ENCODE data around the gene TOX2. TPM values are rescaled to one million over a fixed set of nuclear protein-coding genes. Genes with fewer than 3 reads are reported as not detected.

The TOX2 gene
- total RNA-seq, 1 experiment from 2014 or later: 117 TPM

- peak; percentile 84 for DNase-seq (ENCODE audit: low spot score)
- no peaks in the 10 kb centered on the region for H3K9me3 ChIP-seq (ENCODE audit: low read depth, low read length, poor library complexity, severe bottlenecking)
- ChIA-PET CTCF (no interaction called here), POLR2A (ENCODE audit: low non-redundant PET) (no interaction called here)
- intact Hi-C loops (cut with micrococcal nuclease; ENCODE audit: unreplicated experiment): no loop called here
- no peaks in the 10 kb centered on the region for H3K27me3 ChIP-seq (replicated peaks; ENCODE audit: insufficient read depth, low read depth, low read length, poor library complexity)
- BruUV-seq (replicated peaks): no TSS peak
- H3K36me3 ChIP-seq (ENCODE audit: insufficient read depth, low read length, poor library complexity, severe bottlenecking): no peaks in the 10 kb centered on the region
- no peak for TF ChIP-seq CTCF (conservative IDR thresholded peaks at IDR 0.05; ENCODE audit: low read depth, low read length)
- no peak for TF ChIP-seq EZH2 (IDR thresholded peaks at IDR 0.05; ENCODE audit: borderline replicate concordance, low read depth, low read length, poor library complexity, severe bottlenecking)
- peaks cover 42% of the 10 kb centered on the region for H3K4me1 ChIP-seq (ENCODE audit: insufficient read depth, low read length, poor library complexity, severe bottlenecking)
- peak overlapping the region; percentile 6 for H3K27ac ChIP-seq (ENCODE audit: low read depth, low read length, poor library complexity, severe bottlenecking)
- H3K4me3 ChIP-seq (ENCODE audit: low read depth, low read length, poor library complexity, severe bottlenecking): no peak overlapping the region
These were observed 49.5 kb downstream of the TOX2 start for GRCh38 chr20:43963872-43964791.

DNA sequence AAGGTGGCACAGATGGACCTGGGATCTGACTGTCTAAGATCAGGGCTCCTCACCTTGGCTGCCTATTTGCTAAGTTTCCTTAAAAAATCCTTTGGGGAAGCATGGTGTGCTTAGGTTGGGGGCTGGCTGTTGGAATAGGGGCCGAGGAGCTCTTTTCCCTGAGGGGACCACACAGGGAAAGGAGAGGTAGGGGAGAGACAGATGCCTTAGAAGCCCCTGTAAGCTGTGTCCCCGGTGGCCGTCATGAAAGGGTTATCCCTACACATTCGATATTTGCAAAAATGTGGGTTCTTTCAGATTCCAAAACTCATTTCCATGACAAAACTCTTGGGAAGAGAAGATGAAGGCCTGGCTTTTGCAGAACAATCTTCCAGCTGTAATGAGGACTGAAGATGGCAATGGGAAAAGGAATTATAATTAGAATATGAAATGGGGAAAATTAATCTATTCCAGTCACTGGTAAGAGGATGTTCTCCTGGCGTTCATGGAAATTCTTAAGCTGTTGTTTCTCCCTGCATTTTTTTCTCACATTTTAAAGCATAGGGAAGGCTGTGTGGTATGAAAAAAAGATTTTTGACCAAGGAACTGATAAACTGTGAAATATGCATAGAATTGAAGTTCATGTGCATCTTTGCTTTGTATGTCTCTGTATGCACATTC lies 53.8 kb downstream of the TOX2 start:
- Histone ChIP-seq H3K4me1 (ENCODE audit: insufficient read depth, low read length, poor library complexity, severe bottlenecking) (peaks cover 32% of the 10 kb centered on the region), H3K27me3 (replicated peaks; ENCODE audit: insufficient read depth, low read depth, low read length, poor library complexity) (no peaks in the 10 kb centered on the region), H3K4me3 (ENCODE audit: low read depth, low read length, poor library complexity, severe bottlenecking) (no peak overlapping the region), H3K9me3 (ENCODE audit: low read depth, low read length, poor library complexity, severe bottlenecking) (no peaks in the 10 kb centered on the region), H3K27ac (ENCODE audit: low read depth, low read length, poor library complexity, severe bottlenecking) (no peak overlapping the region), H3K36me3 (ENCODE audit: insufficient read depth, low read length, poor library complexity, severe bottlenecking) (no peaks in the 10 kb centered on the region)
- BruUV-seq (replicated peaks): no TSS peak
- intact Hi-C loops (cut with micrococcal nuclease; ENCODE audit: unreplicated experiment): no loop called here
- DNase-seq (ENCODE audit: low spot score): no peak
- ChIA-PET POLR2A (ENCODE audit: low non-redundant PET) (no interaction called here), CTCF (no interaction called here)
- TF ChIP-seq CTCF (conservative IDR thresholded peaks at IDR 0.05; ENCODE audit: low read depth, low read length) (no peak), EZH2 (IDR thresholded peaks at IDR 0.05; ENCODE audit: borderline replicate concordance, low read depth, low read length, poor library complexity, severe bottlenecking) (no peak)

- ChIA-PET POLR2A (ENCODE audit: low non-redundant PET) (no interaction called here), CTCF (no interaction called here)
- Histone ChIP-seq H3K27me3 (replicated peaks; ENCODE audit: insufficient read depth, low read depth, low read length, poor library complexity) (no peaks in the 10 kb centered on the region), H3K4me3 (ENCODE audit: low read depth, low read length, poor library complexity, severe bottlenecking) (no peak overlapping the region), H3K27ac (ENCODE audit: low read depth, low read length, poor library complexity, severe bottlenecking) (no peak overlapping the region), H3K9me3 (ENCODE audit: low read depth, low read length, poor library complexity, severe bottlenecking) (no peaks in the 10 kb centered on the region), H3K4me1 (ENCODE audit: insufficient read depth, low read length, poor library complexity, severe bottlenecking) (peaks cover 29% of the 10 kb centered on the region), H3K36me3 (ENCODE audit: insufficient read depth, low read length, poor library complexity, severe bottlenecking) (no peaks in the 10 kb centered on the region)
- DNase-seq (ENCODE audit: low spot score): no peak
- intact Hi-C loops (cut with micrococcal nuclease; ENCODE audit: unreplicated experiment): no loop called here
- BruUV-seq (replicated peaks): no TSS peak
- TF ChIP-seq CTCF (conservative IDR thresholded peaks at IDR 0.05; ENCODE audit: low read depth, low read length) (no peak), EZH2 (IDR thresholded peaks at IDR 0.05; ENCODE audit: borderline replicate concordance, low read depth, low read length, poor library complexity, severe bottlenecking) (no peak)
These were observed 54.4 kb downstream of the TOX2 start for GRCh38 chr20:43969028-43969447.

Data from A673 (cell line).